ENCODE measurements around the gene ATXN1.

ATXN1 gene

GRCh38 chr6:16486661-16487060, 274.6 kb downstream of the ATXN1 start:
- TF ChIP-seq, protein P1, sequence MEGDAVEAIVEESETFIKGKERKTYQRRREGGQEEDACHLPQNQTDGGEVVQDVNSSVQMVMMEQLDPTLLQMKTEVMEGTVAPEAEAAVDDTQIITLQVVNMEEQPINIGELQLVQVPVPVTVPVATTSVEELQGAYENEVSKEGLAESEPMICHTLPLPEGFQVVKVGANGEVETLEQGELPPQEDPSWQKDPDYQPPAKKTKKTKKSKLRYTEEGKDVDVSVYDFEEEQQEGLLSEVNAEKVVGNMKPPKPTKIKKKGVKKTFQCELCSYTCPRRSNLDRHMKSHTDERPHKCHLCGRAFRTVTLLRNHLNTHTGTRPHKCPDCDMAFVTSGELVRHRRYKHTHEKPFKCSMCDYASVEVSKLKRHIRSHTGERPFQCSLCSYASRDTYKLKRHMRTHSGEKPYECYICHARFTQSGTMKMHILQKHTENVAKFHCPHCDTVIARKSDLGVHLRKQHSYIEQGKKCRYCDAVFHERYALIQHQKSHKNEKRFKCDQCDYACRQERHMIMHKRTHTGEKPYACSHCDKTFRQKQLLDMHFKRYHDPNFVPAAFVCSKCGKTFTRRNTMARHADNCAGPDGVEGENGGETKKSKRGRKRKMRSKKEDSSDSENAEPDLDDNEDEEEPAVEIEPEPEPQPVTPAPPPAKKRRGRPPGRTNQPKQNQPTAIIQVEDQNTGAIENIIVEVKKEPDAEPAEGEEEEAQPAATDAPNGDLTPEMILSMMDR (IDR thresholded peaks at IDR 0.05) = no peak

- TF ChIP-seq, protein P1 (IDR thresholded peaks at IDR 0.05) = no peak
Observed at GRCh38 chr6:16483315-16483875, 277.9 kb downstream of the ATXN1 start.

GRCh38 chr6:16482702-16483314, 278.5 kb downstream of the ATXN1 start:
- TF ChIP-seq, protein P1 (IDR thresholded peaks at IDR 0.05) = no peak

DNA sequence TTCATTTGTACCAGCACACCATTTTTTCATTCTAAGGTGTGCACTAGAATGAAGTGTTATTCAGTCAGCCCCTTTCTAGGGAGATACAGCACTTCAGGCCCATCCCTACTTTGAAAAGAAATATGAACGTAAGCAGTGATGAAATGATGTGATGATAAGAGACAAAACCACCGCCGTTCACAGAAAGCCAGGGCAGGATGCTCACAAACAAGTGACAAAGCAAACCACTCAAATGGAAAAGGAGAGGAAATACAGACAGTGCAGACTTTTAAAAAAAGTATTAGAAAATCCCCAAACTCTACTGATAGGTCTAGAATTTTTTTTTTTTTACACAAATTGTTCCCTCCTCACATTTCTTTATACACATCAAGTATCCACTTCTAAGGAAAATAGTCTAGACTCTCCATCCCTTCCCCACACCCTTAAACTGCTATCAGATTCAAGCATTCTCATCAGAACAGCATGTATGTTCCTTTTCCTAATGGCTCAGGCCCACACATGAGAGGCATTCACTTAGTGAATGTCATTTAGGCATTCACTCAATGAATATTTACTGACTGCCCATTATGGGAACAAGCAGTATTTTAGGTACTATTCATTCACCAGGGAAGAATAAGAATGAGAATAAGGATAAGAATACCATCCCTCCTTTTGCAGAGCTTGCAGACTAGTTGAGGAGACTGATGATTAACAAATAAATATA, 279.4 kb downstream of the ATXN1 start:
- TF ChIP-seq, protein P1 (IDR thresholded peaks at IDR 0.05) = no peak

DNA sequence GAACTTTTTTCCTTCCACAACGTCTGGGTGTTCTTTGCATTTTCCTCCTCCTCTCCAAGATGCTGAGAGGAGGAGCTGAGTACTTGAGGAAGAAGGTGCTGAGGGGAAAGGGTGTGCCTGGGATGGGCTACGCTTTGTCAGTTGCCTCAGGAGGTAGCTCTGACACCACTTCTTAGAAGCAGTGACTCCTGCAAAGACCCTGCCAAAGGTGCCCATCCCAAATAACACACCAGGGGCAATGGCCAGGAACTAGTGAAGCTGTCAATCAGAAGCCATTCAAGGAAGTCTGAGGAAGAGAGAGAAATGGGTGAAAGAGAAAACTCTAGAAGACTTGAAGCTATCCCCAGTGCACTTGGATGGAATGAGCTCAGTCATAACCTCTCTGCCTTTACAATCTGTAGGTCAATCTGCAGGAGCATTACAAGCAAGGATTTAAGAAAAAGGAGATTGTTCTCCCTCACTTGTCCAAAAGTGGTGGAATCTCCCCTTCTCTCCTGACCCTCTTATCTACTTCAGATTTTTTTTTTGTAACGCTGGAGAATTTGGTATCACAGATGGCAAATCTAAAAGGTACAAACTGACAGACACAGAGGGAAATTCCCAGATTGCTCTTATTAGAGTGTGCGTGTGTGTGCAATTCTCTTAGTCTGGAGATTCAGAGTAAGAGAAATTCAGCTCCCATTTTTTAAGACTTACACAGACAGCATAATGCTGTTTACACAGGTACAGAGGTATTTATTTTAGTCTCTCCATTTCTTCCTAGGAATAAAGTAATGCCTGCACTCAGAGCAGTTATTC, 280.3 kb downstream of the ATXN1 start:
- TF ChIP-seq, protein P1 (IDR thresholded peaks at IDR 0.05) = no peak

DNA sequence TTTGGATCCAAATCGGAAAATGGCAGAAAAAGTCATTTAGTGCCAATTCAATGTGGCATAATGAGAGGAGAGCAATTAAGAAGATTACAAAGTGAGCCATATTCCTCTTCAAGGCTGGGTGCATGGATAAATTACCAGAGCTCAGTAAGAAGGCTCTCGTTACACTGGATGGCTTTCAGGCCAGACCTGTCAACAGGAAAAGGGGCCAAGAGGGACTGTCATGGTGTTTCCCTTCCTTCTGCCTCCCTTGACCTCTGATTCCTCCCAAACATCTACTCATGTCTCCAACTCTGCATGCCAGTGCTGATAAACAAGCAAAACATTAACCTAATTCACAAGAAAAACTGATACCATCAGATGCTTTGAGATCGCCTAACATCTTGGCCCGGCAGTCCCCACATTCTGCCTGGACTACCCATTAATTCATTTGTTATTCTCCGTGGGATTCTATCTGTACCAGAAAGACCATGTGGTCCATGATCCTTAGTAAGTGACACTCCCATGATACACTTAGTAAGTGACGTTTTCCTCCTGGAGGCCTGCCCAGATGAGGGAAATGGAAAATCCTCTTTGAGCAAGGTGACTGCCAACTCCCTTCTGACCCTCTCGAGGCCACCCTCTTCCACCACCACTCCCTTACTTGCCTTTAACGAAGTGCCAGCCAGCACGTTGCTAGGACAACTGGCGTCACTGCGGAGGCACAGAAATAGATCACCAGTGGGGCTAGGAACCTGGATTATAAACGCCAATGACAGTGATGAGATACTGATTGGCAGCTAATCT, 283.7 kb downstream of the ATXN1 start:
- TF ChIP-seq, protein P1 (IDR thresholded peaks at IDR 0.05) = no peak

GRCh38 chr6:16476861-16477260, 284.4 kb downstream of the ATXN1 start:
- TF ChIP-seq, protein P1 (IDR thresholded peaks at IDR 0.05) = no peak
